HEK293T (cell line): ENCODE measurements around the gene TNFRSF21.

Source experiments
- CTCF ChIA-PET: fragments of 350-600 bp; formaldehyde crosslinking; extraction: SDS; loops from one replicate; lab custom pipeline; 2021; ENCODE audit warnings: antibody characterized with exemption, inconsistent platforms; lab: Yijun Ruan, JAX
- POLR2A ChIA-PET: fragments of 350-600 bp; formaldehyde crosslinking; extraction: SDS; loops from one replicate; lab custom pipeline; 2020; ENCODE audit warnings: antibody characterized with exemption, inconsistent platforms; lab: Yijun Ruan, JAX
- DNase-seq: peaks from one replicate; pipeline ENCODE4 v3.0.0; 2012; ENCODE audit warnings: mixed read lengths; ENCODE audit errors: extremely low spot score
- ARNT ChIP-seq: fragments of 450-650 bp; IDR thresholded peaks from 2 replicates; pipeline ENCODE4 v1.6.1; 2017; ENCODE audit warnings: mild to moderate bottlenecking
- BHLHE40 ChIP-seq: fragments of 450-650 bp; IDR thresholded peaks from 2 replicates; pipeline ENCODE4 v1.6.1; 2016; ENCODE audit warnings: mild to moderate bottlenecking, moderate library complexity, borderline replicate concordance
- CTBP1 ChIP-seq: fragments of 450-650 bp; IDR thresholded peaks from 2 replicates; pipeline ENCODE4 v1.6.1; 2016; ENCODE audit warnings: borderline replicate concordance
- ELF4 ChIP-seq: fragments of 450-650 bp; IDR thresholded peaks from 2 replicates; pipeline ENCODE4 v1.6.1; 2017; ENCODE audit warnings: antibody characterized with exemption
- FOXA1 ChIP-seq: fragments of 450-650 bp; IDR thresholded peaks from 2 replicates; pipeline ENCODE4 v1.6.1; 2016; ENCODE audit warnings: mild to moderate bottlenecking
- FOXK2 ChIP-seq: fragments of 450-650 bp; IDR thresholded peaks from 2 replicates; pipeline ENCODE4 v1.6.1; 2016; ENCODE audit warnings: mild to moderate bottlenecking
- FOXM1 ChIP-seq: fragments of 450-650 bp; IDR thresholded peaks from 2 replicates; pipeline ENCODE4 v1.6.1; 2017; ENCODE audit warnings: mild to moderate bottlenecking, borderline replicate concordance
- HDGF ChIP-seq: fragments of 450-650 bp; IDR thresholded peaks from 2 replicates; pipeline ENCODE4 v1.6.1; 2017; ENCODE audit warnings: antibody characterized with exemption, borderline replicate concordance
- L3MBTL2 ChIP-seq: fragments of 450-650 bp; conservative IDR thresholded peaks from 2 replicates; pipeline ENCODE4 v1.6.1; 2016; ENCODE audit warnings: mild to moderate bottlenecking
- LEF1 ChIP-seq: fragments of 450-650 bp; IDR thresholded peaks from 2 replicates; pipeline ENCODE4 v1.6.1; 2017; ENCODE audit warnings: mild to moderate bottlenecking, borderline replicate concordance
- NFRKB ChIP-seq: fragments of 450-650 bp; IDR thresholded peaks from 2 replicates; pipeline ENCODE4 v1.6.1; 2016; ENCODE audit warnings: mild to moderate bottlenecking, moderate library complexity
- SP1 ChIP-seq: fragments of 450-650 bp; IDR thresholded peaks from 2 replicates; pipeline ENCODE4 v1.6.1; 2017
- SUZ12 ChIP-seq: fragments of 450-650 bp; IDR thresholded peaks from 2 replicates; pipeline ENCODE4 v1.6.1; 2016; ENCODE audit warnings: mild to moderate bottlenecking
- TARDBP ChIP-seq: fragments of 450-650 bp; IDR thresholded peaks from 2 replicates; pipeline ENCODE4 v1.6.1; 2016
- ZNF384 ChIP-seq: fragments of 450-650 bp; IDR thresholded peaks from 2 replicates; pipeline ENCODE4 v1.6.1; 2016
- TF ChIP-seq, protein P1 (sequence below): fragments of 450-650 bp; IDR thresholded peaks from 2 replicates; pipeline ENCODE4 v1.6.1; 2016

TNFRSF21 gene

DNA sequence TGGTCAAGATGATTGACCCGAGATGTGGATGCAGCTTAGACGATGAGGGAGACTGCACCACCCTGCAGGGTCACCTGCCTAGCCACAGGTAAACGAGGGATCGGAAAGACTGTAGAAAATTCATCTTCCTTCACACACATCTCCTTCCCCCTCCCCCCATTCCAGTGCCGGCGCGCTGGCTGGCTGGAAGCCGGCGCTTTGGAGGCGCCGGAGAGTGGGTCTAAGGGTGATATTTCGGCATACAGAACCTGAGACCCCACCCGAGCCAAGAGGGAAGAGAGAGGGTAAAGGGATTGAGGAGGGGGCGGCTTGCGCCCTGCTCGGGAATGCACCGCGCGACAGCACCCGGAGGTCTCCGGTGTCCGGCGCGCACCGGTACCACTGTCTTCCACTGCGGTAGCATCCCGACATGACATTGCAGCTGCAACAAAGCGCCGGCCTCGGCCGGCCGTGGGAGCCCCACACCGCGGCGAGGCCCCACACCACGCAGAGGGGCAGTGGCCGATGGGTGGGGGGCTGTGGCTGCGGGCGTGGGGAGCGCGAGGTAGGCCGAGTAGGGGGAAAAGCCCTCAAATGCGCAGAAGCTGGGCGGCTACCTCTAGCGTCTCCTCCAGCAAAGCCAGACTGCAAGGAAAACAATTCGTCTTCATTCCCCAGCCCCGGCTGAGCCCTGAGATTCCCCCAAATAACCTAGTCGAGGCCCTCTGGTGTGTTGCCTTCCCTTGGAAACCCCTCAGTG lies 984 bp downstream of the TNFRSF21 start:
- ChIA-PET POLR2A (interaction anchor here (1.1 to 2.2 kb wide), 4 partner anchors 62 to 211 kb away, joined by 3 to 11 read pairs (median 3); no protein-coding TSS in a partner anchor), CTCF (interaction anchor here (0.8 to 1.6 kb wide), 3 partner anchors 82 to 211 kb away, joined by 3 to 10 read pairs (median 5); no protein-coding TSS in a partner anchor)
- peak; percentile 43 for DNase-seq
- TF ChIP-seq HDGF (no peak), FOXK2 (no peak), FOXA1 (no peak), LEF1 (no peak), L3MBTL2 (no peak), ELF4 (no peak), CTBP1 (no peak), ARNT (no peak), ZNF384 (no peak), SP1 (no peak), SUZ12 (no peak), NFRKB (no peak), TARDBP (no peak), FOXM1 (no peak), BHLHE40 (no peak)
- TF ChIP-seq, protein P1, sequence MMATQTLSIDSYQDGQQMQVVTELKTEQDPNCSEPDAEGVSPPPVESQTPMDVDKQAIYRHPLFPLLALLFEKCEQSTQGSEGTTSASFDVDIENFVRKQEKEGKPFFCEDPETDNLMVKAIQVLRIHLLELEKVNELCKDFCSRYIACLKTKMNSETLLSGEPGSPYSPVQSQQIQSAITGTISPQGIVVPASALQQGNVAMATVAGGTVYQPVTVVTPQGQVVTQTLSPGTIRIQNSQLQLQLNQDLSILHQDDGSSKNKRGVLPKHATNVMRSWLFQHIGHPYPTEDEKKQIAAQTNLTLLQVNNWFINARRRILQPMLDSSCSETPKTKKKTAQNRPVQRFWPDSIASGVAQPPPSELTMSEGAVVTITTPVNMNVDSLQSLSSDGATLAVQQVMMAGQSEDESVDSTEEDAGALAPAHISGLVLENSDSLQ = no peak

DNA sequence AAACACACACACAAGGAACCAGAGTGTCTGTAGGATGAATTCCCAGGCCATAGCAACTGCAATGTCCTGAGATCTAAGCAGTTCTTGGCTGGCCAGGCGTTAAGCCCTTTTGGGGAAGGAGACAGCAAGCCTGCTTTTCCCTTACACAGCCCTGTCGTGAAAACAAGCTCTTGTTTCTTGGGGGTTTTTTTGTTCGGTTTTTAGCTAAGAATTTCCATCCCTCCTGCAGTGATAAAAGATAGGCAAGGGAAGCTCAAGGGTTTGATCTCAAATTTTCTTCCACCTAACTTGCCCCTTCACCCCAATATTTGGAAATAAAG lies 1.5 kb downstream of the TNFRSF21 start:
- no peak for TF ChIP-seq SP1
- no peak for TF ChIP-seq LEF1
- TF ChIP-seq FOXM1 = no peak
- TF ChIP-seq CTBP1 = no peak
- TF ChIP-seq FOXA1 = no peak
- TF ChIP-seq L3MBTL2 = no peak
- TF ChIP-seq, protein P1 = no peak
- ChIA-PET POLR2A (interaction anchor here (1.3 to 2.2 kb wide), 2 partner anchors 61 to 210 kb away, joined by 3 to 11 read pairs; no protein-coding TSS in a partner anchor), CTCF (interaction anchor here (0.6 to 1.3 kb wide), 2 partner anchors 72 to 207 kb away, joined by 3 to 5 read pairs; no protein-coding TSS in a partner anchor)
- DNase-seq = no peak

DNA sequence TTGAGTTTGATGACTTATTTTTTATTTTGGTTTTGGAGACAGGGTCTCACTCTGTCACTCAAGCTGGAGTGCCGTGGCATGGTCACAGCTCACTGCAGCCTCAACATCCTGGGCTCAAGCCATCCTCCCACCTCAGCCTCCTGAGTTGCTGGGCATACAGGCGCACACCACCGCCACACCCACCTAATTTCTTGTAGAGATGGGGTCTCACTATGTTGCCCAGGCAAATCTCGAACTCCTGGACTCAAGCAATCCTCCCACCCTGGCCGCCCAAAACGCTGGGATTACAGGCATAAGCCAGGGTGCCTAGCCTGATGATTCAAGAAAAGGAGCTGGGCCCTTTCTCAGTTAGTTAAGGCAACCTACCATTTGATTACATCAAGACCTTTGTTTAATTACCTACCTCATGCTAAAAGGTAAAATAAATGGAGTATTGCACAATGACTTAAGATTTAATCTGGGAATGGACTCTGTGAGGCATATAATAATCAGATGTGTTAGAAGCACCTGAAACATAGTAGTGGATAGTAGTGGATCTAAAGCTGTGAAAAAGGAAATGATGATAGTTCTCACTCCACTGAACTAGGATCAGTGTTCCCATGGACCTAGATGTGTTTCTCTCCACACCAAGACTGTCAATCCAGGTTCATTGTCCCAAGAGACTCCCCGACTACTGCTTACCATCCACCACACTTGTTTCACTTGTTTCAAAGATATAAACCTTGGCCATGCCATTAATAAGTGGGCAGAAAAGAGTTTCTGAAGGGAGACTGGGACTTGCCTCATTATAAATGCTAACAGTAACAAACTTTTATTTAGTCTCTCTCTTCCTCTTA lies 2.1 kb downstream of the TNFRSF21 start:
- ChIA-PET CTCF (interaction anchor here (0.6 kb wide), 1 partner anchor 71 kb away, joined by 3 read pairs; no protein-coding TSS in a partner anchor), POLR2A (interaction anchor here (1.3 to 2.2 kb wide), 2 partner anchors 61 to 209 kb away, joined by 3 to 11 read pairs; no protein-coding TSS in a partner anchor)

DNA sequence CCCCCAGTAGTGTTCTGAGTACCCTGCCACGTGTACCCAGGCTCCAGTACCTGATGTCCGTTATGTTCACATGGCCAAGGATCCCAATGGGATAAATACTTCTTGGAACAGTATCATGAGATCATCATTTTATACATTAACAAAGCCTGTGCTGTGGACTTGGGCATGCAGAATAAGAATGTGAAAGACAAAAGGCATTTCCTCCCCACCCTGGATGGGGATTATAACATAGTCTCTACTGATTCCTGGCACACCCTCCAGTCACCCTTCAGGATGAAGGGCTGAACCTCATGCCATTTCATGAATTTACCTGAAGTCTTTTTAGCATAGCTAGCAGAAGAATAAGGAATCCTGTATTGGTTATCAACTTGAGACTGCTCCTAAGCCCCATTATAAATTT lies 2.8 kb downstream of the TNFRSF21 start:
- POLR2A ChIA-PET = interaction anchor here (0.6 kb wide), 1 partner anchor 71 kb away, joined by 3 read pairs; no protein-coding TSS in a partner anchor
- CTCF ChIA-PET = no interaction called here
- no peak for DNase-seq

More for the DNA sequence above, 2.1 kb downstream of the TNFRSF21 start:
- no peak for DNase-seq
- no peak for TF ChIP-seq FOXM1
- TF ChIP-seq ELF4 = no peak
- no peak for TF ChIP-seq FOXA1
- no peak for TF ChIP-seq TARDBP
- no peak for TF ChIP-seq FOXK2
- no peak for TF ChIP-seq ZNF384
- no peak for TF ChIP-seq SUZ12
- TF ChIP-seq BHLHE40 = no peak
- no peak for TF ChIP-seq ARNT
- TF ChIP-seq, protein P1 = no peak
- no peak for TF ChIP-seq L3MBTL2
- no peak for TF ChIP-seq HDGF
- TF ChIP-seq LEF1 = no peak

More for the DNA sequence above, 2.8 kb downstream of the TNFRSF21 start:
- TF ChIP-seq LEF1 = no peak
- TF ChIP-seq L3MBTL2 = no peak
- no peak for TF ChIP-seq CTBP1
- TF ChIP-seq, protein P1 = no peak
- TF ChIP-seq ELF4 = no peak
- TF ChIP-seq FOXA1 = no peak
- no peak for TF ChIP-seq SUZ12
- no peak for TF ChIP-seq FOXK2
- no peak for TF ChIP-seq ZNF384
- TF ChIP-seq TARDBP = no peak
- TF ChIP-seq NFRKB = no peak
- TF ChIP-seq HDGF = no peak
- no peak for TF ChIP-seq ARNT
- TF ChIP-seq FOXM1 = no peak
- TF ChIP-seq BHLHE40 = no peak
- no peak for TF ChIP-seq SP1
